Omental fat pad (tissue), 4 donors: Measurements from ENCODE around the gene PSMB10. TPM values are rescaled to one million over a fixed set of nuclear protein-coding genes. Genes with fewer than 3 reads are reported as not detected.

Experiments used
- ATAC-seq: fragments of 150-250 bp; one replicate; pipeline ENCODE4 v1.9.1; 2016; ENCODE audit warnings: mild to moderate bottlenecking, moderate library complexity; ENCODE audit not compliant: low FRiP score
- DNase-seq: peaks from one replicate; pipeline ENCODE4 v3.0.0-alpha.2; 2019; ENCODE audit warnings: low spot score
- CTCF ChIP-seq, 3 donors: fragments of 450-650 bp; IDR thresholded peaks; one replicate each; pipeline ENCODE4 v1.5.1; 2016 to 2017; ENCODE audit warnings: antibody characterized with exemption in 3 of 3, mild to moderate bottlenecking in 3 of 3, moderate library complexity in 2 of 3
- total RNA-seq, 4 donors: library from RNA; depleted of rRNA; stranded (reverse); fragments of >200 nt; gene quantifications; one replicate each; pipeline ENCODE4 v1.1.0, GENCODE V29; 2016

Gene PSMB10
- total RNA-seq, 4 donors from 2014 or later: 29.9 to 53.0 (median 45.3) TPM

DNA sequence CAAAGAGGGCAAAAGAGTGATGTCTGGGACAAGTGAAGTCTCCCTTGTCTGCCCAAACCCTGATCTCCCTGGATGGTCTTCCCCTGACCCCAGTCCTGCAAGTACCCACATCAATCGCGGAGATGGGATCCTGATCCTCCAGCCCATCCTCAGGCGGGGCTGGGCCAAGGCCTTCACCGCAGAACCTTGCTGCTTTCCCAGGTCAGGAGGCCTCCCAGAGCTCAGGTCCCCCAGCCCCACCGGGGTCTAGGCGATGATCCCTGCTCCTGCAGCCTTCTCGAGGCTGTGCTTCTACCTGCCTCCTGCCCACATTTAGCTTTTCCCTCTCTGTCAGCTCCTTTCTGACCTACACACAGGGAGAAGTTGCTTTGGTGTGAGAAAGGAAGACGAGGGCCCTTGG, 25.5 kb upstream of the PSMB10 start:
- DNase-seq: no peak
- TF ChIP-seq CTCF (IDR thresholded peaks at IDR 0.05): no peak
- no peak for ATAC-seq

DNA sequence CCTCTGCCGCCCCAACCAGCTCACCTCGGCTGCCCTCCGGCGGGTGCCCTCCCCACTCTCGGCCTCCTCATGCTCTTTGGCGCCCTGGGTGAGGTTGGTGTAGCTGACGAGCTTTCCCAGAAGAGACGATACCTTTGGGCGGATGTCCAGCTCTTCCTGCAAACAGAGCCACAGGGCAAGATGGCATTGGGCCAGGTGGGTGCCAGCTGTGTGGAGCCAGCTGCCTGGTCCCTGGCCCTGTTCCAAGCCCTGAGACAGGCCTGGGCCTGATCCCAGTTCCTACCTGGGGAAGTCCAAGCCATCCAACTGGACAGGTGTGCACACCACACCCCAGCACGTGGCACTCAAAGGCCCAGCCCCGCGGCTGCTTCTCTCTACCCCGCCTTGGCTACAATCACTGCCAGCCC, 24.9 kb upstream of the PSMB10 start:
- no peak for DNase-seq
- no peak for ATAC-seq
- no peak for TF ChIP-seq CTCF (IDR thresholded peaks at IDR 0.05)

DNA sequence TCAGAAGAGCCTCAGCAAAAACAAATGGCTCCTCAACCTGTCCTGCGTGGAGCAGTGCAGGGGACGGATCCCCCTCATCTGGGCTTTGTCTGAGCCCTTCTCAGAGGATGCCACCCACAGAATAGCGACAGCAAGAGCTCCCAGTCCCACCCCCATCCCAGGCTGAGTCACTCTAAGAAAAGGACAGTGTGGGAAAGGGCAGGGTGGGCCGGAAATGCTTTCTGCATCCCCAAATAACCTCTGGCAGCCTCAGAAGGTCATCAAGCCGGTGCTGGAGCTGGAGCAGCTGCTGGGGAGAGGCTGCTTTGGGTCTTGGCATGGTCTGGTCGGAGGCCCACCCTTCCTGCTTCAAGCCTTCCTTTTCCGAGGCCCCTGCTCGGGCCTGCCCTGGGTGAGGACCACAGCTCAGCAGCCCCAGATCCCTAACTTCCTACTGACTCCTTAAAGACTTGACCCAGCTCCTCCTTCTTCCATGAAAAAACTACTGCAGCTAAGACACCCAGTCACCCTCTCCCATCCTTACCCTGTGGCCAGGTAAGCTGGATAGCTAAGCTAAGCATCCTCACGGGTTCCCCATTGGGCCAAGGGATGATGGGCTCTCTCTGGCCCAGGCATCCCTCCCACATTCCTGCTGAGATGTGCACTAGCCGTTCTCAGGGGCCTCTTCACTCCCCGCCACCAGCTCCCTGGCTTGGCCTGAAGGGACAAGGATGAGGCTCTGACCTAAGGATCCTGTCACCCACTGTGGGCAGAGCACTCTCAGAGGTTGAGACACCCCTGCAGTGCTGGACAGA, 23.1 kb upstream of the PSMB10 start:
- TF ChIP-seq CTCF (IDR thresholded peaks at IDR 0.05): no peak
- DNase-seq (no peak), ATAC-seq (peak; percentile 48)

- no peak for DNase-seq
- no peak for TF ChIP-seq CTCF (IDR thresholded peaks at IDR 0.05)
- no peak for ATAC-seq
Observed at GRCh38 chr16:67957622-67958021, 21.0 kb upstream of the PSMB10 start.

DNA sequence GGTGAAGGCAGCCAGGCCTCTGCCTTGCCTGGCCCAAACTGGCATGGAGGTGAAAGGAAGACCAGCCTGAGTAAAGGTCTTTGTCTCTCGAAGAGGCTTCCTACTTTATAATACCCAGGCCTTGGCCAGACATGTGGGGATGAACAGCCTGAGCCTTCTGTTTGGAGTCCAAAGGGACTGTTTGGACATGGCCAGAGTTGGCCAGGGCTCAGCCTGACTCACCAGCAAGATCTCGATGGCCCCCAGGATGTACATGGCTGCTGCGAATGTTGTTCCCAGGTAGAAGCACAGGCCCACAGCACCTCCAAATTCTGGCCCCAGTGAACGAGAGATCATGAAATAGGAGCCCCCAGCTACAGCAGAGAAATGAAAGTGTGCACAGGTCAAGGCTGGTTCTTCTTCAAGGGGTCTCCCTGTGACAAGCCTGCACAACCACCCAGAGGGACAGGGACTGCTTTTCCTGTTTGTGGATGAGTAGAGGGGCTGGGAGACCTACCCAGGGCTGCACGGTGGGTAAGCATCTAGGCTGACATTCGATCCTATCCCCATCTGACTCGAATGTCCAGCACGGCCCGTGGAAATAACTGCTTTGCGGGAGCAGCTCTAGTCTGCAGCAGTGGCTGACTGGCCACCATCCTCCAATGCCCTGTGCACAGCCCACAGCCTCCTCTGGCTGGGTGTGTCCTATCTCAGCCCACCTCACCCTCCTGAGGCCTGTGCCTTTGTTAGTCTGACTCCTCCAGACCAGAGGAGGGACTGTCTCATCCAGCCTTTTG, 18.0 kb upstream of the PSMB10 start:
- TF ChIP-seq CTCF (IDR thresholded peaks at IDR 0.05): no peak
- DNase-seq (no peak), ATAC-seq (no peak)

DNA sequence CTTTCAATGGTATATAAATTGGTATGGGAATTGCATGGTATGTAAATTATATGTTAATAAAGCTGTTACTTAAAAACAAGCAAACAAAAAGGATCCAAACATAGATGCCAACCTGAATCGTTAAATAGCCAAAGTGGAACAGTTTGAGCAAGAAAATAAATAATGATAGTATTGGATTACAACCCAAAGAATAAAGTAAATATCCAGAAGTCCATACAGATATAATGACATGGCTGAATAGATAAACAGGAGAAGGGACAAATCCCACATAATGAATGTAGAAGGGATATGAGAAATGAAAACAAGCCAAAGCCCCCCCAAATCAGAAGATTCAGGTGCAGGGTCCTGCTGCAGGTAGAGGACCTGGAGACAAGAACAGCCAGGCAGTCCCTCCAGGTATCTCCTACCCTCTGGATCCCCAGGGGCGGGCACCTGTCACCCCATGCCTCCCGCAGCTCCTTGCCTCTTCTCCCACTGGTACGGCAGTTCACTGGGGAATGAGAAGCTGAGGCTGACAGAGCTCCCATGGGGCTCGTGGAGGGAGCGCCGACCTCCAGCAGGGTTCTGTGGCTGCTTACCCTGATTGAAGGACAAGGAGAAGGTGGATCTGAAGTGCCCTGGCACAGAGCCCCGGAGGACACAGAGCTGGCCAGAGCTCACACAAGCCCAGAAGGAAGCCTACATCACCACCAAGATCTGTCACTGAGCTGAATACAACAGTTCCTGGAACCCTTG, 17.2 kb upstream of the PSMB10 start:
- TF ChIP-seq CTCF (IDR thresholded peaks at IDR 0.05): no peak
- no peak for DNase-seq
- ATAC-seq: no peak
